HepG2 (cell line): ENCODE measurements around the gene CAMKMT. TPM values are rescaled to one million over a fixed set of nuclear protein-coding genes. Genes with fewer than 3 reads are reported as not detected.
A peak's percentile ranks its signal among the peaks of the same experiment; 100 is the strongest.

Experiments used
- ATAC-seq: fragments of 200-7000 bp; cut with Tn5 transposase; 3 replicates; pipeline ENCODE4 v1.9.1; 2020; ENCODE audit warnings: mild to moderate bottlenecking, moderate library complexity
- BruUV-seq: library from RNA; stranded (reverse); fragments of 400-500 nt; replicated peaks from 2 replicates; lab custom pipeline; 2021; lab: Mats Ljungman, UMichigan
- CTCF ChIA-PET: fragments of 300-600 bp; formaldehyde crosslinking; extraction: SDS; loops from one replicate; lab custom pipeline; 2021; ENCODE audit warnings: low total read pairs, inconsistent platforms, low intra/inter-chr PET ratio; lab: Yijun Ruan, JAX
- POLR2A ChIA-PET: fragments of 350-600 bp; sonication (Branson Sonifier 250); formaldehyde crosslinking; loops from one replicate; lab custom pipeline; 2020; ENCODE audit warnings: antibody characterized with exemption, inconsistent platforms; lab: Yijun Ruan, JAX
- DNase-seq: peaks from one replicate; pipeline ENCODE4 v3.0.0-alpha.2; 2015; ENCODE audit warnings: low spot score
- FAIRE-seq: peaks from 3 replicates; lab custom pipeline; 2011; peaks lifted over from hg19 to GRCh38; lab: Jason Lieb, UNC
- H2AFZ ChIP-seq: one replicate; pipeline ENCODE4 v1.6.1; 2011; ENCODE audit warnings: low read length, inconsistent platforms
- H3K27ac ChIP-seq: fragments of 300-600 bp; 3 replicates; pipeline ENCODE4 v1.8.0; 2011; ENCODE audit warnings: mixed run types, mild to moderate bottlenecking, mixed read lengths, low read length, inconsistent platforms; ENCODE audit not compliant: insufficient read depth; ENCODE audit errors: extremely low read length
- H3K27me3 ChIP-seq, 2 experiments: fragments of 200-600 bp in 1 of 2; 2 replicates in 1 of 2; 3 replicates in 1 of 2; pipeline versions ENCODE4 v1.6.0 to v1.8.0; 2011; ENCODE audit warnings: low read length in 2 of 2, mild to moderate bottlenecking in 2 of 2, moderate library complexity in 2 of 2, inconsistent platforms in 1 of 2; ENCODE audit not compliant: insufficient read depth in 2 of 2, control insufficient read depth in 1 of 2
- H3K36me3 ChIP-seq, 2 experiments: fragments of 200-600 bp in 1 of 2; replicated peaks in 1 of 2; 2 replicates in 1 of 2; 3 replicates in 1 of 2; pipeline versions ENCODE4 v1.5.1 to v1.8.0; 2011; ENCODE audit warnings: low read length in 2 of 2, inconsistent platforms in 1 of 2; ENCODE audit not compliant: insufficient read depth in 2 of 2, control insufficient read depth in 1 of 2
- H3K4me1 ChIP-seq: 2 replicates; pipeline ENCODE4 v1.5.1; 2012; ENCODE audit warnings: low read length, inconsistent platforms; ENCODE audit not compliant: insufficient read depth
- H3K4me2 ChIP-seq: 2 replicates; pipeline ENCODE4 v1.6.0; 2011; ENCODE audit warnings: low read depth, low read length, inconsistent platforms
- H3K4me3 ChIP-seq, 3 experiments: fragments of 200-600 bp in 1 of 3; sonication (generic), shearing (Covaris generic) in 1 of 3; replicated peaks in 1 of 3; 2 replicates each; pipeline ENCODE4 v1.5.1; 2011 to 2016; ENCODE audit warnings: low read length in 3 of 3, inconsistent platforms in 2 of 3, low read depth in 2 of 3, mild to moderate bottlenecking in 2 of 3, control low read depth in 1 of 3, mixed read lengths in 1 of 3; ENCODE audit not compliant: insufficient read depth in 1 of 3
- H3K79me2 ChIP-seq: one replicate; pipeline ENCODE4 v1.6.1; 2011; ENCODE audit warnings: low read length, inconsistent platforms; ENCODE audit not compliant: insufficient read depth
- H3K9ac ChIP-seq: 2 replicates; pipeline ENCODE4 v1.6.0; 2011; ENCODE audit warnings: mild to moderate bottlenecking, low read depth, low read length, inconsistent platforms; ENCODE audit not compliant: insufficient read depth
- H3K9me3 ChIP-seq: 2 replicates; pipeline ENCODE4 v1.5.1; 2012; ENCODE audit warnings: mild to moderate bottlenecking, low read length
- H4K20me1 ChIP-seq: 2 replicates; pipeline ENCODE4 v1.6.0; 2011; ENCODE audit warnings: inconsistent platforms, mild to moderate bottlenecking, low read length, moderate library complexity; ENCODE audit not compliant: insufficient read depth
- ATF3 ChIP-seq: sonication (generic); formaldehyde crosslinking; IDR thresholded peaks from 2 replicates; pipeline ENCODE4 v1.4.0; 2020; ENCODE audit warnings: missing genetic modification reagents
- CSRNP1 ChIP-seq: sonication (generic); formaldehyde crosslinking; IDR thresholded peaks from 2 replicates; pipeline ENCODE4 v1.8.1; 2023; ENCODE audit warnings: mild to moderate bottlenecking, missing genetic modification reagents
- ETV6 ChIP-seq: sonication (generic); formaldehyde crosslinking; conservative IDR thresholded peaks from 2 replicates; pipeline ENCODE4 v1.4.0; 2020; ENCODE audit warnings: missing genetic modification reagents
- FOXO1 ChIP-seq: sonication (generic); formaldehyde crosslinking; IDR thresholded peaks from 2 replicates; pipeline ENCODE4 v1.4.0; 2020; ENCODE audit warnings: missing genetic modification reagents
- GMEB2 ChIP-seq: IDR thresholded peaks from 2 replicates; pipeline ENCODE4 v1.6.1; 2016; ENCODE audit warnings: missing biosample characterization, missing genetic modification reagents, low read depth
- HNF4A ChIP-seq: sonication (generic); formaldehyde crosslinking; IDR thresholded peaks from 2 replicates; pipeline ENCODE4 v1.4.0; 2020; ENCODE audit warnings: missing genetic modification reagents
- HNF4G ChIP-seq, 2 experiments: sonication (generic) in 1 of 2; formaldehyde crosslinking in 1 of 2; IDR thresholded peaks; 2 replicates each; pipeline versions ENCODE4 v1.4.0 to v1.6.1; 2011 to 2020; ENCODE audit warnings: borderline replicate concordance in 2 of 2, low read depth in 2 of 2, mild to moderate bottlenecking in 2 of 2, low read length in 1 of 2, missing genetic modification reagents in 1 of 2, moderate library complexity in 1 of 2
- JDP2 ChIP-seq: sonication (generic); formaldehyde crosslinking; IDR thresholded peaks from 2 replicates; pipeline ENCODE4 v1.8.1; 2022; ENCODE audit warnings: missing genetic modification reagents, borderline replicate concordance
- SNAPC2 ChIP-seq: sonication (generic); formaldehyde crosslinking; IDR thresholded peaks from 2 replicates; pipeline ENCODE4 v1.8.1; 2022; ENCODE audit warnings: mild to moderate bottlenecking, missing genetic modification reagents
- ZFP36L2 ChIP-seq: sonication (generic); formaldehyde crosslinking; IDR thresholded peaks from 2 replicates; pipeline ENCODE4 v1.4.0; 2020; ENCODE audit warnings: missing genetic modification reagents
- ZFP41 ChIP-seq: sonication (generic); formaldehyde crosslinking; IDR thresholded peaks from 2 replicates; pipeline ENCODE4 v1.4.0; 2020; ENCODE audit warnings: mild to moderate bottlenecking, missing genetic modification reagents, borderline replicate concordance
- ZNF431 ChIP-seq: sonication (generic); formaldehyde crosslinking; IDR thresholded peaks from 2 replicates; pipeline ENCODE4 v1.9.0; 2022; ENCODE audit warnings: missing genetic modification reagents, low read depth, mild to moderate bottlenecking, borderline replicate concordance
- ZSCAN25 ChIP-seq: sonication (generic); formaldehyde crosslinking; IDR thresholded peaks from 2 replicates; pipeline ENCODE4 v1.8.0; 2022; ENCODE audit warnings: mild to moderate bottlenecking, missing genetic modification reagents
- whole genome bisulfite sequencing: methylation state at CpG from one replicate; pipeline ENCODE4 v1.1.6; 2017; ENCODE audit warnings: low lambda C conversion rate; 5-methylcytosine and 5-hydroxymethylcytosine counted together
- in situ Hi-C: cut with HindIII; loops from 2 replicates; pipeline ENCODE4 v1.10.0; 2017; ENCODE audit warnings: low pct_unique_long_range_greater_than_20kb; ENCODE audit not compliant: extremely low pct_ligation_motif_present
- intact Hi-C: fragments of 100-400 bp; cut with micrococcal nuclease; formaldehyde crosslinking; loops from one replicate; pipeline ENCODE4 v1.10.0; 2022; ENCODE audit not compliant: unreplicated experiment
- polyA plus RNA-seq, 8 experiments: library from polyadenylated mRNA; depleted of rRNA in 3 of 8; stranded (reverse) in 7 of 8; unstranded in 1 of 8; fragments of >200 nt; fragmentation: Illumina TruSeq in 4 of 8; extraction: Trizol in 4 of 8; gene quantifications; 2 replicates each; pipeline versions ENCODE4 v1.2.1 to v1.2.3, GENCODE V29; 2011 to 2016; ENCODE audit warnings: low read depth in 4 of 8, missing spikeins in 1 of 8, mixed read lengths in 1 of 8; ENCODE audit not compliant: insufficient read depth in 1 of 8
- total RNA-seq, 5 experiments: library from RNA; depleted of rRNA; stranded (reverse); fragments of >200 nt; fragmentation: Illumina TruSeq; extraction: Trizol; gene quantifications; 2 replicates each; pipeline ENCODE4 v1.2.3, GENCODE V29; 2016; ENCODE audit warnings: low read depth in 1 of 5

Gene CAMKMT
- total and polyA plus RNA-seq, 2 of the 13 experiments (the other 11 are each of a cell fraction or from before 2014, with no cell fraction given), result 6.9 to 20.8 TPM

GRCh38 chr2:44778671-44779476 lies 417.1 kb downstream of the CAMKMT start:
- no peaks in the 10 kb centered on the region for H3K79me2 ChIP-seq
- no peaks in the 10 kb centered on the region for H3K9me3 ChIP-seq
- no peaks in the 10 kb centered on the region for H3K27me3 ChIP-seq
- BruUV-seq, result no TSS peak
- peak overlapping the region; percentile 14 for H3K4me2 ChIP-seq
- FAIRE-seq (no peak), DNase-seq (no peak), ATAC-seq (peak; percentile 43)
- H3K36me3 ChIP-seq, result no peaks in the 10 kb centered on the region
- no peak overlapping the region for H3K27ac ChIP-seq
- intact Hi-C loops, result no loop called here
- H2AFZ ChIP-seq, result no peak overlapping the region
- H4K20me1 ChIP-seq, result no peaks in the 10 kb centered on the region
- no peak overlapping the region for H3K9ac ChIP-seq
- POLR2A ChIA-PET, result no interaction called here
- 60% methylated on average over 20 of the region's 20 CpGs for WGBS
- peaks cover 7% of the 10 kb centered on the region for H3K4me1 ChIP-seq
- H3K4me3 ChIP-seq, result no peak overlapping the region
- CTCF ChIA-PET, result no interaction called here
- TF ChIP-seq HNF4G (IDR thresholded peaks at IDR 0.05; ENCODE audit: borderline replicate concordance, low read depth, low read length), result no peak
- no peak for TF ChIP-seq HNF4G (CRISPR knock-in tag; IDR thresholded peaks at IDR 0.05; ENCODE audit: borderline replicate concordance, low read depth)
- 0 out of 2 replicates have a peak, but pooled peaks have one; percentile 6 for TF ChIP-seq HNF4A
- in situ Hi-C loops, result no loop called here

GRCh38 chr2:44779793-44780192 lies 418.0 kb downstream of the CAMKMT start:
- in situ Hi-C loops, result no loop called here

More at GRCh38 chr2:44779793-44780192, 418.0 kb downstream of the CAMKMT start:
- H3K9ac ChIP-seq, result no peak overlapping the region
- WGBS, result 58% methylated on average over 2 of the region's 2 CpGs
- intact Hi-C loops, result no loop called here
- H3K4me1 ChIP-seq, result peaks cover 7% of the 10 kb centered on the region
- no peaks in the 10 kb centered on the region for H3K79me2 ChIP-seq
- H3K36me3 ChIP-seq, result no peaks in the 10 kb centered on the region
- no peaks in the 10 kb centered on the region for H3K27me3 ChIP-seq
- H4K20me1 ChIP-seq, result no peaks in the 10 kb centered on the region
- DNase-seq, result no peak
- H3K27ac ChIP-seq, result no peak overlapping the region
- H2AFZ ChIP-seq, result no peak overlapping the region
- TF ChIP-seq ZFP36L2 (CRISPR knock-in tag) (no peak), SNAPC2 (no peak), ZSCAN25 (no peak), HNF4G (IDR thresholded peaks at IDR 0.05; ENCODE audit: borderline replicate concordance, low read depth, low read length) (no peak), HNF4G (CRISPR knock-in tag; IDR thresholded peaks at IDR 0.05; ENCODE audit: borderline replicate concordance, low read depth) (no peak), GMEB2 (CRISPR knock-in tag) (no peak), ETV6 (no peak), FOXO1 (no peak), ZNF431 (CRISPR knock-in tag) (no peak), JDP2 (no peak), CSRNP1 (CRISPR knock-in tag) (no peak), ZFP41 (no peak), ATF3 (no peak)
- no TSS peak for BruUV-seq
- no peak overlapping the region for H3K4me3 ChIP-seq
- POLR2A ChIA-PET, result no interaction called here
- no peak overlapping the region for H3K4me2 ChIP-seq
- FAIRE-seq, result no peak
- no peak for ATAC-seq
- no peaks in the 10 kb centered on the region for H3K9me3 ChIP-seq
- CTCF ChIA-PET, result no interaction called here
